GM12891 (cell line): Measurements from ENCODE around the gene ACCSL. TPM values are rescaled to one million over a fixed set of nuclear protein-coding genes. Genes with fewer than 3 reads are reported as not detected.

Experiments used
- DNase-seq: peaks from one replicate; pipeline ENCODE4 v3.0.0; 2011; ENCODE audit warnings: low spot score; ENCODE audit not compliant: insufficient read length
- FAIRE-seq: peaks from 2 replicates; lab custom pipeline; 2011; peaks lifted over from hg19 to GRCh38; lab: Jason Lieb, UNC
- PAX5 ChIP-seq: IDR thresholded peaks from 2 replicates; pipeline ENCODE4 v1.6.1; 2011; ENCODE audit warnings: low read length, moderate library complexity, mild to moderate bottlenecking; ENCODE audit not compliant: insufficient read depth, severe bottlenecking
- POLR2A ChIP-seq: IDR thresholded peaks from 2 replicates; pipeline ENCODE4 v1.6.1; 2011; ENCODE audit warnings: low read depth, low read length, control low read depth
- POLR2AphosphoS5 ChIP-seq: IDR thresholded peaks from 2 replicates; pipeline ENCODE4 v1.6.1; 2011; ENCODE audit warnings: low read depth, low read length, control low read depth
- POU2F2 ChIP-seq: IDR thresholded peaks from 2 replicates; pipeline ENCODE4 v1.6.1; 2011; ENCODE audit warnings: low read depth, mild to moderate bottlenecking, control low read depth, low read length, moderate library complexity
- SPI1 ChIP-seq: IDR thresholded peaks from 2 replicates; pipeline ENCODE4 v1.6.1; 2011; ENCODE audit warnings: low read depth, low read length, control low read depth
- TAF1 ChIP-seq: IDR thresholded peaks from 2 replicates; pipeline ENCODE4 v1.6.1; 2011; ENCODE audit warnings: low read depth, low read length, control low read depth
- polyA plus RNA-seq: library from polyadenylated mRNA; unstranded; fragments of >200 nt; gene quantifications from one replicate; pipeline ENCODE4 v1.2.1, GENCODE V29; 2012; ENCODE audit warnings: low read depth, missing spikeins, inconsistent platforms; ENCODE audit not compliant: missing spikeins

ACCSL gene
- 0.14 TPM for polyA plus RNA-seq

GRCh38 chr11:44047931-44048431 is at the start of gene ACCSL:
TSS of gene ACCSL (plus strand) at chr11:44047981. CDS start at chr11:44048037, 56 bp downstream.
- FAIRE-seq: no peak

DNA sequence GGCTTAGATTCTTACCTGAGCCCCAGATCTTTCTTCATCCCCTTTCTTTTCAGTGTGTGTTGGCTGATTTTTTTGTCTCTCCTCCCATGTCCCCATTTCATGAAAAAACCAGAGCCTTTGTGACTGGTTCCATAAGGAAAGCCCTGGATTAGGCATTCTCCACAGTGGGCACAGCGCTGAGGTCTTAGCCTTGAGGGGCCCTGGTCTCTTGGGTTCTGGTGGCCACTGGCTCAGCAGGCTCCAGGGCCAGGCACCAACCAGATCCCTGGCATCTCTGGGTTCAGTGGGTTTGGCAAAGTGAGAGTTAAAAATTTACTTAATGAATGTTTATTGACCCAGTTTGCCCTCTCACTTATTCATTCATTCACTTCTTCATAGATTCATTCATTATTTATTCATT is 49.5 kb upstream of the ACCSL start:
- FAIRE-seq: no peak
- no peak for DNase-seq
- TF ChIP-seq POU2F2 (no peak), POLR2AphosphoS5 (no peak), PAX5 (no peak), TAF1 (no peak), SPI1 (no peak), POLR2A (no peak)

More at GRCh38 chr11:44047931-44048431, at the start of gene ACCSL:
- no peak for DNase-seq
- no peak for TF ChIP-seq POLR2A
- no peak for TF ChIP-seq SPI1
- no peak for TF ChIP-seq POLR2AphosphoS5
- no peak for TF ChIP-seq POU2F2
- no peak for TF ChIP-seq TAF1
- TF ChIP-seq PAX5: no peak

DNA sequence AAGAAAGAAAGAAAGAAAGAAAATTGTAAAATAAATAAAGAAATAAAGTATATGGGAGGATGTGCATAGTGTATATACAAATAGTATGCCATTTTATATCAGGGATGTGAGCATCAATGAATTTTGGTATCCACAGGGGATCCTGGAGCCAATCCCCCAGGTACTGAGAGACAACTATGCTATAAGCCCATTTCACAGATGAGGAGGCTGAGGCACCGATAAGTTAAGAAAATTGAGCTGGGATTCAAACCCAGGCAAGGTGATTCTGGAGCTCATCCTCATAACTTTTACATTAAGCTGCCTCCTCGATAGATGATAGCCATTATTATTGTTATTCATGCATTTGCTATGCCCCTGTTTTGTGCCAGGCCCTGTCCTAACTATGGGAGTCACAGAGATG is 47.0 kb upstream of the ACCSL start:
- DNase-seq (no peak), FAIRE-seq (no peak)

DNA sequence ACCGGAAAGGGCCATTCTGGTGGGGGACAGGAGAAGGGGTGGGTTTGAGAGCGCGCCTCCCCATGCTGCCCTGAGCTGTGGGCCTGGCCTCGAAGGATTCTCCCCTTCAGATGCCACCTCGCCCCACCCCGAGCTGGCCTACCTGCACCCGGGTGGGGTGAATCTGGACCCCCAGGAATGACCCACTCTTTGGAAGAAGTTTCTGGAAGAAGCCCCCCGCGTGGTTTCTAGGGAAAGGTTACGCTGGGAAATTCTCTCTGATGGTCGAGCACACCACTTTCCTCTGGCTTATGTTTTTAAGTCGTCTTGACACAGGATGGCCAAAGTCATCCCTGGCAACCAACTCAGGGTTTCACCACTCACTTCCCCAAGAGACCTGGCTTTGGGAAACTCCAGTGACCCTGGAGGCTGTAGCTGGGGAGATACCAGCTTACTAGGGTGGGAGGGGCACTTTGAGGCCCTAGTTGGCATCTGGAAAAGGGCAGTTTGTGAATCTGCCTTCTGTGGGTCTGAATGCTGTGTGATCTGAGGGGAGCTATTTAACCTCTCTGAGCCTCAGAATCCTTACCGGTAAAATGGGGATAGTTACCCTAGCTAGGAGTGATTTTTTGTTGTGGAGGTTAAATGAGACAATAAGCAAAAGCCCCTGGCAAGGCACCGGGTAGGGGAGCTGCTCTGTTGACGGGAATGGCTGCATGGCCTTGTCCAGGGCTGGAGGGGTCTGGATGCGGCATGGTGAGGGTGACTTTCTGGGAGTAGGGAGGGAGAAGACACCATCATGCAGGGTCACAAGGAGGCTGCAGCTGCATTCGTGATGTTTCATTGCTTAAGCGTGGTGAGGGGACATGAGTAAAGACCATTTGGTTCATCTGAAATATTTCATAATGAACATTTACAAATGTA is 45.3 kb upstream of the ACCSL start:
- no peak for FAIRE-seq
- TF ChIP-seq POLR2A: no peak
- no peak for TF ChIP-seq TAF1
- DNase-seq: no peak

More for the DNA sequence above, 47.0 kb upstream of the ACCSL start:
- TF ChIP-seq PAX5: no peak
- TF ChIP-seq SPI1: no peak
- TF ChIP-seq POLR2AphosphoS5: no peak

- FAIRE-seq: no peak
- TF ChIP-seq POLR2A: no peak
- DNase-seq: no peak
These were observed 43.9 kb upstream of the ACCSL start for GRCh38 chr11:44003736-44004451.

DNA sequence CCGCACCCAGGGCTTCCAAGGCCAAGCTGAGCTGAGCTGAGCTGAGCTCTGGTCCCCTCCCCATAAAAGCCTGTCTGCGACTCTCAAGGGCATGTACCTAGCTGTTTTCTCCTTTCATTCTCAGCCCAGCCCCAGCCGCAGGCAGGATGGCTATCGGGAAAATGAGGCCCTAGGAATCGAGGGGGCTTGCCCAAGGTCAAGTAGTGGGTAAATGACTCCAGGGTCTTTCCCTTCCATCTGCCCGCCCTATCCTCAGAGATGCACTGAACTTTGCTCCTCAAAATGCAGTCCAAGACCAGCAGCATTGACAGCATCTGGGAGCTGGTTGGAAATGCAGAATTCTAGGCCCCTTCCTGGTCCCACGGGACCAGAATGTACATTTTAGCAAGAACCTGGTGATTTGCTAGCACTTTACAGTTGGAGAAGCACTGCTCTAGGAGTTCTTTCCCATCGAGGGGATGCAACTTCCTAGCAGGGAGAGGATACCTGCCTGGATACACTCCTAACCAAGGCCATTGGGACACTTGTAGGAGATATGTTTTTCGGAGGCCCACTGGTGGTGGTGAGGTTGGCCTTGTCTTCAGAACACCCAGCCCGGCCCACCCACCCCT is 43.2 kb upstream of the ACCSL start:
- no peak for DNase-seq
- no peak for FAIRE-seq
- TF ChIP-seq PAX5 (no peak), SPI1 (no peak), POLR2AphosphoS5 (no peak), POU2F2 (no peak), TAF1 (no peak), POLR2A (no peak)

DNA sequence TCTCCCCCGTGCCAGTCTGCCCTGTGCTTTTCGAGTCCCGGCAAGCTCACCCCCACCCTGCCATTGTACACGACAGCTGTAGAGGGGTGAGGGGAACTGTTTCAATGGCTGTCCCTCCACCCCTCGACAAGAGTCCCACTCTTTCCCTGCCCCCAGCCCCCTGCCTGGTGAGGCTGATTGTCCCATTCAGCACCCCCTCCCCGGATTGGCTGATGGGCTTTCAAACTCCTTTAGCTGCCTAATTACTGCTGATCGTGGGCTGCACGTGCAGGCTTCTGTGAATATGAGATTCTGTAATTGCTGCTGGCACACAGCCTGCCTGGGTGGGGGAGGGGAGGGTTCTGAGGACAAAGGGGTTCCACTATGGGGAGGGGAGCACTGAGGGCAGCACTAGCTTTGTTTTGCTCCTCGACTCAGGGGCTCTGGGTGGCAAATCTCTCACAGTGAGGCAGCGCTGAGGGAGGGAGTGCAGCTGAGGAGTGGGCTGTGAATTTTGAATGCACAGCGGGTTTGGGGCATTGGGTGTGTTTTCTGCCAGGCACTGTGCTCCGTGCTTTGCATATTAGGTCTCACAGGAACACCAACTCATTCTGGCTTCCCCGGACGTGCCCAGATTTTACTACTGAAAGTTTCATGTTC is 42.6 kb upstream of the ACCSL start:
- no peak for FAIRE-seq
- TF ChIP-seq TAF1 (no peak), SPI1 (no peak), POLR2A (no peak), PAX5 (no peak), POLR2AphosphoS5 (no peak), POU2F2 (no peak)
- no peak for DNase-seq

- DNase-seq (no peak), FAIRE-seq (no peak)
- TF ChIP-seq SPI1: no peak
- TF ChIP-seq POLR2AphosphoS5: no peak
- no peak for TF ChIP-seq POLR2A
- no peak for TF ChIP-seq PAX5
- no peak for TF ChIP-seq TAF1
- no peak for TF ChIP-seq POU2F2
These were observed 41.8 kb upstream of the ACCSL start for GRCh38 chr11:44005956-44006355.

- DNase-seq (no peak), FAIRE-seq (no peak)
- TF ChIP-seq TAF1 (no peak), POU2F2 (no peak), SPI1 (no peak), PAX5 (no peak), POLR2AphosphoS5 (no peak), POLR2A (no peak)
These were observed 40.8 kb upstream of the ACCSL start for GRCh38 chr11:44006917-44007361.
